K562 treated with DMSO at 1 percent for 12 hours (cell line): ENCODE data around the gene HFM1. TPM values are rescaled to one million over a fixed set of nuclear protein-coding genes. Genes with fewer than 3 reads are reported as not detected.

Experiments
- total RNA-seq: library from RNA; unstranded; fragments of 300-600 nt; gene quantifications from 2 replicates; pipeline ENCODE4 v1.2.3, GENCODE V29; 2022; ENCODE audit not compliant: insufficient read depth

Gene HFM1, protein sequence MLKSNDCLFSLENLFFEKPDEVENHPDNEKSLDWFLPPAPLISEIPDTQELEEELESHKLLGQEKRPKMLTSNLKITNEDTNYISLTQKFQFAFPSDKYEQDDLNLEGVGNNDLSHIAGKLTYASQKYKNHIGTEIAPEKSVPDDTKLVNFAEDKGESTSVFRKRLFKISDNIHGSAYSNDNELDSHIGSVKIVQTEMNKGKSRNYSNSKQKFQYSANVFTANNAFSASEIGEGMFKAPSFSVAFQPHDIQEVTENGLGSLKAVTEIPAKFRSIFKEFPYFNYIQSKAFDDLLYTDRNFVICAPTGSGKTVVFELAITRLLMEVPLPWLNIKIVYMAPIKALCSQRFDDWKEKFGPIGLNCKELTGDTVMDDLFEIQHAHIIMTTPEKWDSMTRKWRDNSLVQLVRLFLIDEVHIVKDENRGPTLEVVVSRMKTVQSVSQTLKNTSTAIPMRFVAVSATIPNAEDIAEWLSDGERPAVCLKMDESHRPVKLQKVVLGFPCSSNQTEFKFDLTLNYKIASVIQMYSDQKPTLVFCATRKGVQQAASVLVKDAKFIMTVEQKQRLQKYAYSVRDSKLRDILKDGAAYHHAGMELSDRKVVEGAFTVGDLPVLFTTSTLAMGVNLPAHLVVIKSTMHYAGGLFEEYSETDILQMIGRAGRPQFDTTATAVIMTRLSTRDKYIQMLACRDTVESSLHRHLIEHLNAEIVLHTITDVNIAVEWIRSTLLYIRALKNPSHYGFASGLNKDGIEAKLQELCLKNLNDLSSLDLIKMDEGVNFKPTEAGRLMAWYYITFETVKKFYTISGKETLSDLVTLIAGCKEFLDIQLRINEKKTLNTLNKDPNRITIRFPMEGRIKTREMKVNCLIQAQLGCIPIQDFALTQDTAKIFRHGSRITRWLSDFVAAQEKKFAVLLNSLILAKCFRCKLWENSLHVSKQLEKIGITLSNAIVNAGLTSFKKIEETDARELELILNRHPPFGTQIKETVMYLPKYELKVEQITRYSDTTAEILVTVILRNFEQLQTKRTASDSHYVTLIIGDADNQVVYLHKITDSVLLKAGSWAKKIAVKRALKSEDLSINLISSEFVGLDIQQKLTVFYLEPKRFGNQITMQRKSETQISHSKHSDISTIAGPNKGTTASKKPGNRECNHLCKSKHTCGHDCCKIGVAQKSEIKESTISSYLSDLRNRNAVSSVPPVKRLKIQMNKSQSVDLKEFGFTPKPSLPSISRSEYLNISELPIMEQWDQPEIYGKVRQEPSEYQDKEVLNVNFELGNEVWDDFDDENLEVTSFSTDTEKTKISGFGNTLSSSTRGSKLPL (N-terminal part only)
- 0.30 and 1.4 TPM in 2 replicates for total RNA-seq

DNA sequence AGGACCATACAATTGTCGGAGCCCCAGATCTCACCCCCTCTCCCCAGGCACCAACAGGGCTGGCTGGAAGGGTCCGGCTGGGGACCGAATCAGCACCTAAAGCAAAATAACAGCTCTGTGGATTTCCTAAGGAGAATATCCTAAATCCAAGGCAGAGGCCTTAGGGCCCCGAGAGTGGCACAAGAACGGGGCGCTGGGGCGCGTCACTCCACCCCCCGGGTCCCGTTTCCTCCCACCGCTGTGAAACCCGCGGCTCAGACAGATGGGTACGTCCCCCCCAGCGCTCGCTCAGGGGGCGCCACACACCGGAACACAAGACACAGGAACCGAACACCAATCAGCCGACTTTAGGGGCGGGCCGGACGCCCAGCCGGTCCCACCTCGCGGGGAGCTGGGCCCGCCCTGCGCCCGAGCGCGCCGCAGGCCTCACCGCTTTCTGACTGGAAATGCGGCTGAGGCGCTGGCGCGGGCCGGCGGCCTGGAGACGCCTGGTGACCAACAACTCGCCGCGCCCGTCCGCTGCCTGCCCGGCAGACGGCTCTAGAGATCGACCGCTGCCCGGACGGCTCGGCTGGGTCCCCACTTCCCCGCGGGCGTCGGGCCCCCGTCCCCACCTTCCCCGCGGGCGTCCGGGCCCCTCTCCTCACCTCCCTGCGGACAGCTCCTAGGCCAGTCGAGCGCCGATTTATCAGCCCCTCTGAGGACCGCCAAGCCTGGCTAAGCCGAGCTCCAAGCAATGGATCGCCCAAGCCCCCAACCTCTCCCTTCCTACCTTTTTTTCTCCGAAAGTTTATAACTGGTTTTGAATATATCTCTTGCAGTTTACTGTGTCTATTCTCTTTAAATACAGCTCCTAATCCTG is at the start of gene HFM1:
Gene HFM1, minus strand, starts transcription at position 687 of the 862 bp plus-strand sequence. CDS start 3,755 bp downstream, outside the sequence.

Other genes with a start within 250 kb of the HFM1 start
- gene CDC7, start 96.0 kb upstream of the HFM1 start, total RNA-seq, result 5.7 and 15.8 TPM in 2 replicates